Stimulated activated effector memory CD8-positive, alpha-beta T cell treated with anti-CD3 and anti-CD28 coated beads, Interleukin-12 subunit alpha, Interleukin-12 subunit beta, amount 100 ng/mL, for 72 hours (primary cell): Measurements from ENCODE around the gene SLF1.
"Not testable (repeated sequence)": the region's sequence is repeated elsewhere in the genome, so short reads cannot be mapped to it uniquely, and the experiment has no call there.

ENCODE experiments used
- ATAC-seq: fragments of 150-1000 bp; cut with Tn5 transposase; 2 replicates; pipeline ENCODE4 v1.10.0; 2021
- DNase-seq, 2 donors: peaks; one replicate each; pipeline ENCODE4 v3.0.0; 2021 to 2022; ENCODE audit warnings: low spot score in 2 of 2
- H3K27ac Mint-ChIP-seq: one replicate; pipeline ENCODE4 v1.8.0; 2022; ENCODE audit warnings: mild to moderate bottlenecking, mixed read lengths
- H3K36me3 Mint-ChIP-seq: one replicate; pipeline ENCODE4 v1.8.0; 2022; ENCODE audit warnings: mild to moderate bottlenecking, mixed read lengths
- H3K4me1 Mint-ChIP-seq: one replicate; pipeline ENCODE4 v1.8.0; 2022; ENCODE audit warnings: mixed read lengths
- H3K4me3 Mint-ChIP-seq: one replicate; pipeline ENCODE4 v1.8.0; 2022; ENCODE audit warnings: mild to moderate bottlenecking, mixed read lengths
- H3K9me3 Mint-ChIP-seq: one replicate; pipeline ENCODE4 v1.8.0; 2022; ENCODE audit warnings: mixed read lengths

The SLF1 gene

DNA sequence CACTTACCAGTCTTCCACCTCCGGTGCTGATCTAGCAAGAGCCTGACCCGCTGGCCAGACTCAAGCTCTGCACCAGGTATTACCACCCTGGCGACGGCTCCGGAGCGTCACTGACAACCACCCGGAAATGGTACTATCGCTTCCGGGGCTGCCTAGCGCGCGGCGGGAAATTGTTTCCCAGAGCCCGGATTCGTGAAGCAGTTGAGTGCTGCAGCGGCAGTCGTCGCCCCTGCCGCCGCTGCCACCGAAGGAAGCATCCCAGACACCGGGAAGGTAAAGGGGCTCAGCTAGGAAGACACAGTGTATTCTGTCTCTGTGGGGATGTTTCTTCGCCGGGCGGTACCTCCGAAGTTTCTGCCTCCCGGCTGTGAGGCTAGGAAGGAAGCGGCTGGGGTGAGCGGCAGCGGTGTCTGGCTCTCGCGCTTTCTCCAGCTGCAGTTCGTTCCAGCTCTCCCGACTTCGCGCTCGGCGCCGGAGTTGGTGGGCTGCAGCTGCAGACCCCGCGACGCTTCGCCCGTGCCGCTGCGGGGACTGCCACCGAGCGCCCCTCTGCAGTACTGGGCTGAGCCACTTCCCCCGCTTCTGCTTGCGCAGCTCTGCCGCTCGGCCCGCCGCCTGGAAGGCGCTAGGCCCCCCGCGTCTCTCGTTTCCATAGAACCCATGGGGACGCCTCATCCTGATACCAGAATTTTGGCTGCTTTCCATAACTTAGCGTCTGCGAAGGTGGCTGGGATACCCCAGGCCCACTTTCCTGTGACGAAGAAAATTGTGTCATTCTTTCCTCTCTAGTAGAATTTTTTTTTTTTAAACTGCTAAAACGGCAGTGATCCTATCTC is at the start of gene SLF1, which contains the start of gene KIAA0825:
SLF1 (plus strand) TSS at position 177 of the 836 bp plus-strand sequence. CDS start 10,142 bp downstream, outside the sequence.
KIAA0825 (minus strand) TSS at position 112 of the 836 bp plus-strand sequence. CDS start 81,478 bp downstream, outside the sequence.
- Mint-ChIP-seq H3K27ac (peak within 1 kb of the TSS; percentile 94), H3K4me1 (peaks cover 32% of the 10 kb centered on the region), H3K9me3 (no peaks in the 10 kb centered on the region), H3K36me3 (peaks cover 5% of the 10 kb centered on the region), H3K4me3 (peak within 1 kb of the TSS; percentile 98)
- ATAC-seq (peak; percentile 96), DNase-seq (peak; percentile 71 to 91)

DNA sequence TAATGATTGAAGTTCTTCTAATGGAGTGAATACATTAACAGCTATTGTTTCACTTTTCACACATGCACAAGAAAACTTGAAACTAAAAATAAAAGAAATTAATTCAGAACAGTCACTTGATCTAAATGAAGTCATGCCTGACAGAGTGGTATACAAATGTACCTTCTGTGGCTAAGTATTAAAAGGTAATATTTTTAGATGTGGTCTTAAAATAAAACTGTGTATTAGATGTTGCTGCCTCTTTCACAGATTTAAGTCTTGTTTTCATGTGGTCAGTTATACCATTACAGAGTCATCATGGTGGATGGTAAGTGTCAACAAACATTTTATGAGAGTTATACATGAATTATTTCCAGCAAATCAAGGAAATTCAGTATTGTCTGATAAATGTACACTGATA is 47.1 kb upstream of the SLF1 start:
- Mint-ChIP-seq H3K4me1 (peaks cover 27% of the 10 kb centered on the region), H3K4me3 (no peak overlapping the region)

DNA sequence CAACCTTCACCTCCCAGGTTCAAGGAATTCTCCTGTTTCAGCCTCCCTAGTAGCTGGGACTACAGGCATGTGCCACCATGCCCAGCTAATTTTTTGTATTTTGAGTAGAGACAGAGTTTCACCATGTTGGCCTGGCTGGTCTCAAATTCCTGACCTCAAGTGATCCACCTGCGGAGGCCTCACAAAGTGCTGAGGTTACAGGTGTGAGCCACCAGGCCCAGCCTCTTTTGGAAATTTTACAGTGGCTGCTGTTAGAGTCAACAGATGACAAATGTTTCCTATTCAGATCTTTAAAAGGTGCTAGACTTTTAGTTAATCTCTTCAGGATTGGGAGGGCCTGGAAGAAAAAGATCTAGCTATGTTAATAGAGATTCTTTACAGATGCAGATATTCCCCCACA is 45.1 kb upstream of the SLF1 start:
- not testable (repeated sequence) for H3K4me3 Mint-ChIP-seq, DNase-seq, H3K9me3 Mint-ChIP-seq, ATAC-seq, H3K36me3 Mint-ChIP-seq
- Mint-ChIP-seq H3K4me1 (peaks cover 41% of the 10 kb centered on the region), H3K27ac (peak overlapping the region; percentile 52)

More for the DNA sequence above, 47.1 kb upstream of the SLF1 start:
- DNase-seq (no peak), ATAC-seq (no peak)
- H3K36me3 Mint-ChIP-seq, result no peaks in the 10 kb centered on the region
- H3K27ac Mint-ChIP-seq, result no peak overlapping the region
- H3K9me3 Mint-ChIP-seq, result no peaks in the 10 kb centered on the region

DNA sequence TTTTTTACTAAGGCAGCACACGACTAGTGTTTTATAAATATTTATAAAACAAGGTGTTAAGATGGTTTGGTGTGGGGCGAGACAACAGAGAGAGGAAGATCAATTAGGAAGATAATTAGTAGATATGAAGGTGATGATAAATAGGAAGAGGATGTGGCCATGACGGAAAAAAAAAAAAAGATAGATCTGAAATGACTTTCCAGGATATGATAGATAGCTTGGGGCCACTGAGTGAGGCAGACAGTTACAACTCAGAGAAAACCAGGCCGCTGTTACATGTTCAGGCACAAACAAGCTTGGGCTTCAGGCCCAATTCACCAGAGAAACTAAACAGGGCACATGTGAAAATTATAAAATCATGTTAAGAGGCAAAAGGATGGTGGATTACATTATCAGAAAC is 43.3 kb upstream of the SLF1 start:
- Mint-ChIP-seq H3K9me3 (no peaks in the 10 kb centered on the region), H3K4me3 (peak overlapping the region; percentile 52), H3K27ac (peak overlapping the region; percentile 91), H3K4me1 (peaks cover 41% of the 10 kb centered on the region), H3K36me3 (no peaks in the 10 kb centered on the region)
- DNase-seq (no peak), ATAC-seq (peak; percentile 95)

DNA sequence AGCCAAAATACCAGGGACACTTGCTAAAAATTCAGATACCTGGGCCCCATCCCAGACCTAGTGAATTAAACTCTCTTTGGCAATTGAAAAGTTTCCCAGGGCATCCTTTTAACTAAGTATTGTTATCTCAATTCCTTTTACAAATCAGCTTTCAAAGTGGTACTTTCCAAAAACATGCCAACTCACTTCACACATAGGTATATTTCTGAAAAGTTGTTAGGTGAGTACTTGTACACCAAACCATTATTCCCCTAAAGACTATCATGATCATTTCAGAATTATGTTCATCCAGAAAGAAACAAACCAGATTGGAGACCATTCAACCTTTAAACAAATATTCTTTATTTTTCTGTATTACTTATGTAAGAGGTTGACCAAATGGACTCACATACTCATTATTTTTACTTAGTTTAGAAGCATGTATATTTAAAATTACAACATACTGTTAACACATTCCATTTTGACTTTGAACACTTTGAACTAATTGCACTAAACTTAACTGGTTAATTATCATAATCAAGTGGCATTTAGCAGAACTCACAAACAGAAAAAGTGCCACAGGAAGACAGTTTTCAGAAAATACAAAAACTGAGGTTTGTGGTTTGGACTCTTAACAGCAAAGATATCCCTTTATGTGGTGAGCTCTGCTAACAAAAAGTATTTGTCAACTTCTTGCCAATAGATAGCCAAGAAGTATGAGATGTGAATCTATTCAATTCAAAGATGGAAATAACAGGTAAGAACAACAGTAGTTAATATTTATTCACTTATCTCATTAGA is 40.8 kb upstream of the SLF1 start:
- H3K4me1 Mint-ChIP-seq, result peaks cover 41% of the 10 kb centered on the region
- ATAC-seq (peak; percentile 74), DNase-seq (no peak)
- peak overlapping the region; percentile 25 for H3K4me3 Mint-ChIP-seq
- H3K36me3 Mint-ChIP-seq, result no peaks in the 10 kb centered on the region
- H3K27ac Mint-ChIP-seq, result peak overlapping the region; percentile 61
- no peaks in the 10 kb centered on the region for H3K9me3 Mint-ChIP-seq

DNA sequence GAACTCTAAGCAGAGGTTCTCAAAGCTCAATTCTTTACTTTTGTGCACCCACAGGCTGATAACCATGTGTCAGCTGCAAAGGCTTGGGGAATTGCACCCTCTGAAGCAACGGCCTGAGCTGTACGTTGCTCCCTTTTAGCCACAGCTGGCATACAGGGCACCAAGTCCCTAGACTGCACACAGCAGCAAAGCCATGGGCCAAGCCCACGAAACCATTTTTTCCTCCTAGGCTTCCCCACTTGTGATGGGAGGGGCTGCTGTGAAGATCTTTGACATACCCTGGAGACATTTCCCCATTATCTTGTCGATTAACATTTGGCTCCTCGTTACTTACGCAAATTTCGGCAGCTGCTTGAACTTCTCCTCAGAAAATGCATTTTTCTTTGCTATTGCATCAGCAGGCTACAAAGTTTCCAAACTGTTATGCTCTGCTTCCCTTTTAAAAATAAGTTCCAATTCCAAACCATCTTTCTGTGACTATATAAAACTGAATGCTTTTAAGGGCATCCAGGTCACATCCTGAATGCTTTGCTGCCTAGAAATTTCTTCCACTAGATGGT is 23.1 kb upstream of the SLF1 start:
- no peak overlapping the region for H3K27ac Mint-ChIP-seq
- no peaks in the 10 kb centered on the region for H3K36me3 Mint-ChIP-seq
- H3K4me3 Mint-ChIP-seq, result no peak overlapping the region
- H3K4me1 Mint-ChIP-seq, result no peaks in the 10 kb centered on the region
- no peaks in the 10 kb centered on the region for H3K9me3 Mint-ChIP-seq
- no peak for ATAC-seq
- DNase-seq, result no peak

DNA sequence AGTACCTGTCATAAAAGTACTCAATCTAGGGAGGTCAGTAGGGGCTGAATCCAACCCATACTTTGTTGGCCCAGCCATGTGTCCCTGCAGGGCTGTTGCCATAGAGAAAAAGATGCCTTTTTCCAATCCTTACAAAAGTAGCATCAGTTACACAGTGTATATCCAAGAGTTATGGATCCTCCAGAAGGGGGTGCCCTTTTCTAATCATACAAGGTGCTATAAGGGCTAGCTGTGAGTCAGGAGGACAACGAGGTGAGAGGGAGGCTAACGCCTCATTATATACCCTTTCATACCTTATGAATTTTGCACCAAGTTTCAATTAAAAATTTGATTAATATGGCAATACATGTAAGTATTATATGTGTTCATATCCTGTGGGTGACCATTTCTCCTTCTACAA is 4.9 kb upstream of the SLF1 start:
- peaks cover 4% of the 10 kb centered on the region for H3K36me3 Mint-ChIP-seq
- H3K9me3 Mint-ChIP-seq, result no peaks in the 10 kb centered on the region
- no peak for DNase-seq
- H3K4me1 Mint-ChIP-seq, result peaks cover 7% of the 10 kb centered on the region
- H3K27ac Mint-ChIP-seq, result no peak overlapping the region
- no peak overlapping the region for H3K4me3 Mint-ChIP-seq
- ATAC-seq, result peak; percentile 39

DNA sequence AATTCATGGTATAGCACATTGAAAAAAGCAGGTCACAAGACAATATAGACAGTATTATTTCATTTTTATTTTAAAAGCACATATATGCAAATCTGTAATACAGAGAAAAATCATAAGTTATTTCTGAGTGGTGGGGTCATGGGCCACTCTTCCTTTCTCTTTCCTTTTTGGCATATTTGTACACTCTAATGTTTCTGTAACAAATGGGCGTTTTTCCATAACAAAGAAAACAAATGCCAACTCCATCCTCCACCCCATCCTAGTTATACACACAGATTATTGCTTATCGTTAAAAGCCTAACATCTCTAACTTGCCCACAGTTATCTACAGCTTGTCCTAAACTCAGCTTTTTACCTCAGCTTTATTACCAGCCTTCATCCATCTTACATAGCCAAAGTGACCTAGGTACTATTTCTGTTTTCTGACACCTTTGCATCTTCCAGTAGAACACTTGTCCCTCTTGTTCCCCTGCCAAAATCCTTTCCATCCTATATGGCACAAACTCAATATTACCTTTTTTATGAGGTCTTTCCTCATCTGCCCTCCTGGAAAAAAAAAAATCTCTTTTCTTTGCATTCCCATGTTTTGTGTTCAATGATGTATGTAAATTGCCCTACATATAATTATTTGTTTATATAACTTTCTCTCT is 4.2 kb upstream of the SLF1 start:
- Mint-ChIP-seq H3K9me3 (no peaks in the 10 kb centered on the region), H3K27ac (no peak overlapping the region), H3K36me3 (peaks cover 5% of the 10 kb centered on the region), H3K4me1 (peaks cover 9% of the 10 kb centered on the region), H3K4me3 (no peak overlapping the region)
- ATAC-seq (no peak), DNase-seq (no peak)

DNA sequence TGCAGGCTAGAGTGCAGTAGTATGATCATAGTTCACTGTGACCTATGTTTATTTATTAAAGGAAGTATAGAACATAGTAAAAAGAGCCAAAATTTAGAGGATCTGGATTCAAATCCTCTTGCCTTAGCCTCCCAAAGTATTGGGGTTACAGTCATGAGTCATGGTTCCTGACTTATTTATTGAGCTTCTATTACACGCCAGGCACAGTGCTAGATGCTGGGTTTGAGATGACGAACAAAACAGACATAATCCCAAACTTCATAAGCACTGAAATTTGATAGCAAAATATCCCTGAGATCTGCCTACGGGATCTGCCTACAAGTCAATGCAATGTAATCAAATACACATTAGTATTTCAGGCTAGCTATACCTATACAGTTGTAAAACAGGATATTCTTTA is 2.6 kb upstream of the SLF1 start:
- no peak overlapping the region for H3K27ac Mint-ChIP-seq
- no peak for ATAC-seq
- no peak for DNase-seq
- H3K4me3 Mint-ChIP-seq, result no peak overlapping the region
- H3K36me3 Mint-ChIP-seq, result peaks cover 5% of the 10 kb centered on the region
- H3K9me3 Mint-ChIP-seq, result no peaks in the 10 kb centered on the region
- H3K4me1 Mint-ChIP-seq, result peaks cover 15% of the 10 kb centered on the region

DNA sequence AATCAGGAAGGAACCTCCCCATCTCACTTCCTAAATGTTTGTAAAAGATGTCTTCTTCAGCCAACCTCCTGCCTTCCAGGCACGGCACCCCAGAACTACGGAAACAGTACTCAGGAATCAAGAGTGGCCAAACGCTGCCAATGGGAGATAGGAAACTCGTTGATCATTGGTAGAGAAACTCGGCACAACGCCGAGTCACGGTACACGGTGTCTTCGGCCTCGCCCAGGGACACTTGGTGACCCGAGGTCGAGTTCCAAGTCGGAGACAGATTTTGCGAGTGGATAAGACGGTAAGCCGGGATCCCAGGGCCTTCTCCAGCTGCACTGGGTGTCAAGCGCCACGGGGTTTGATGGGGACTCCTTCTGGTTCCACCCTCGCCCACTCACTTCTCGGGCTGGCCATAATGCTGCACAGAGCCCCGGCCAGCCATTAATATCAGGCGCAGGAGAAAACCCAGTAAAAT is 408 bp upstream of the SLF1 start:
- Mint-ChIP-seq H3K36me3 (peaks cover 5% of the 10 kb centered on the region), H3K27ac (peak overlapping the region; percentile 94), H3K4me1 (peaks cover 27% of the 10 kb centered on the region), H3K9me3 (no peaks in the 10 kb centered on the region), H3K4me3 (peak overlapping the region; percentile 98)
- ATAC-seq, result peak; percentile 31
- no peak for DNase-seq

DNA sequence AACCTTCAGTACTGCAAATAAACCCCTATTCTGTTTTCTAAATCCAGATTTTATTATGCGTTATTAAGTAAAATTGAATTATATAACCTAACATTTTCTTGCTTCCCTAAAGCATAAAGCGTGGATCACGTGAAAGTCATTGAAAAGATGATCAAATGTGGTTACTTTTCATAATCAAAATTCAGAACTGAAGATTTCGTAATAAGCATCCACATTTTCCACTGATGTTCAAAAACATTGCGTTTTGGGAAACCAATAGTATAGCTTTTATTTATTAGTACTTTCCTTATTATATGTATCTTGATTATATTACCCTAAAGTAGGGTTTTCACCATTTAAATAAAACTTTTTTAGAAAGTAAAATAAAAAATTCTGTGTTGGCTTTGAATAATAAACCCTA is 1.8 kb downstream of the SLF1 start:
- DNase-seq (no peak), ATAC-seq (no peak)
- Mint-ChIP-seq H3K4me1 (peaks cover 36% of the 10 kb centered on the region), H3K36me3 (peaks cover 5% of the 10 kb centered on the region), H3K9me3 (no peaks in the 10 kb centered on the region), H3K4me3 (peak overlapping the region; percentile 98), H3K27ac (peak overlapping the region; percentile 94)

DNA sequence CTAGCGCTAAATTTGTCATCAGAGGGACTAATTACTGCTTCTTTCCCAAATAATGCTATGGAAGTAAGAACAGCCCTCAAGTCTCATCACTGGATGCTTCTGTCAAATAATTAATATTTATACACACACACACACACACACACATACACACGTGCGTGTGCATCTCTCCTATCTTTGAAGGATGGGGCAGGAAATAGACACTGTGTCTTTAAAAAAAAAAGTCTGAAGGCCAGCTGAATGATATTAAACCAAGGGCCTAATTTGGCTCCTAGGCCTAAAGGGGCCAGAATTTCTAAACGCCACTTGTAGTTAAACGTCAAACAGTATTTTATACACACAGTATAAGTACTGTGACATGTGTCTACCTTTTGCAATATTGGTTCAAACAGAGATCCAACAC is 3.3 kb downstream of the SLF1 start:
- Mint-ChIP-seq H3K9me3 (no peaks in the 10 kb centered on the region), H3K27ac (peak overlapping the region; percentile 43), H3K4me3 (peak overlapping the region; percentile 42), H3K36me3 (peaks cover 5% of the 10 kb centered on the region), H3K4me1 (peaks cover 36% of the 10 kb centered on the region)
- DNase-seq, result no peak
- no peak for ATAC-seq

DNA sequence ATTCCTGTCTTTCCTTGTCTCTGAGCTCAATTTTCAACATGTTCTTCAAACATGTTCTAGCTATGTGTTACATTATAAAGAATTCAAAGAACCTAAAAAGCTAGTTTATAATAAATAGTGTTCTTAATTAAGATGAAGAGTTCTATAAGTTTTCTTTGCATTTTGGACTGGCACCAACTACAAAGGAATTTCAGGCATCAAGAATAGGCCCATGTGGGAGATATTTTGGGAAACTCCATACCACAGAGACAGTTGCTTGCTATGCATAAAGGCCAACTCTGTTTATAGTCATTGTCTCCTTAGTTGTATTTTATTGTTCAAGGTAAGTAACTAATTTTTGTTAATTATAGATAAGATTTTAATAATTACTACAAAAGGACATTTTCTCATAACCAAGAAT is 4.5 kb downstream of the SLF1 start:
- Mint-ChIP-seq H3K4me3 (no peak overlapping the region), H3K36me3 (peaks cover 5% of the 10 kb centered on the region), H3K9me3 (no peaks in the 10 kb centered on the region), H3K27ac (no peak overlapping the region), H3K4me1 (peaks cover 36% of the 10 kb centered on the region)
- no peak for DNase-seq
- no peak for ATAC-seq

DNA sequence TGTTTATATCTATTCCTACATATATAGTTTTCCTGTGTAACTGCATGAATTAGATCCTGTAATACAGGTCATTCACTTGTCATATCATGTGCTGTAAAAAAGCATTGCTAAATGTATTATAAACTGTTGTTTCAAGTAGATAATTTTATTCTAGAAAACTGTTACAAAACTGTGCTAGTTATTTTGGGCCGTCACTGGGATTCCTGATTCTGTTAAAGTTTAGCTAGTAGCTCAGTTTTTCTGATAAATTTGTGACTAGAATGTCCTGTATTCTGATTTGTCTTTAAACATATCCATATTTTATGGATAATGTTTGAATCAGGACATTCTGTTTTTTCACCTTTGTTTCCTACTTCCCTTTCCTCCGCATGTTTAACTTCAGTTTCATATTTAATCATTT is 5.4 kb downstream of the SLF1 start:
- peaks cover 6% of the 10 kb centered on the region for H3K36me3 Mint-ChIP-seq

DNA sequence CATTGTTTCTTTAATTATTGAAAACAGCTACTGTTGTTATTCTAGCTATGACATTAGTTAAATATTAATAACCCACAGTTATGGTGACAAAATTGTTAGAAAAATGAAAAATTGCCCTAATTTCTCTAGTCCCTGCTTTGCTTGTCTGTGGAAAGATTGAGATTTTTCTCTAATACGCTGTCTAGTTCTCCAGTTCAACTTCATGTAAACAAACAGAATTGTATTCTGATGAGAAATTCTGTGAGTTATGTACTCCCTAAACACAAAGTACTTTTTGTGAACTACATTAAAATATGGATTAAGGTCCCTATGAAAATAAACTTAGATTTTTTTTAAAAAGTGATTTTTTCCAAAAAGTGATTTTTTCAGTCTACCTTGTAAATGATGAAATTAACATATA is 8.7 kb downstream of the SLF1 start:
- Mint-ChIP-seq H3K36me3 (peaks cover 39% of the 10 kb centered on the region), H3K9me3 (no peaks in the 10 kb centered on the region), H3K4me1 (peaks cover 15% of the 10 kb centered on the region), H3K27ac (no peak overlapping the region), H3K4me3 (no peak overlapping the region)
- DNase-seq, result no peak
- no peak for ATAC-seq

More for the DNA sequence above, 5.4 kb downstream of the SLF1 start:
- no peaks in the 10 kb centered on the region for H3K9me3 Mint-ChIP-seq
- peaks cover 36% of the 10 kb centered on the region for H3K4me1 Mint-ChIP-seq
- DNase-seq (no peak), ATAC-seq (no peak)
- no peak overlapping the region for H3K27ac Mint-ChIP-seq
- no peak overlapping the region for H3K4me3 Mint-ChIP-seq
